Activated T-helper 9 cell treated with anti-CD3 and anti-CD28 coated beads, Interleukin-2, amount 50 U/mL, for 16 hours (primary cell): ENCODE results near the gene TMEM271.
"Not testable (repeated sequence)": the region's sequence is repeated elsewhere in the genome, so short reads cannot be mapped to it uniquely, and the experiment has no call there.

Experiments
- DNase-seq: peaks from one replicate; pipeline ENCODE4 v3.0.0-alpha.2; 2020; ENCODE audit warnings: low read depth

The TMEM271 gene

DNA sequence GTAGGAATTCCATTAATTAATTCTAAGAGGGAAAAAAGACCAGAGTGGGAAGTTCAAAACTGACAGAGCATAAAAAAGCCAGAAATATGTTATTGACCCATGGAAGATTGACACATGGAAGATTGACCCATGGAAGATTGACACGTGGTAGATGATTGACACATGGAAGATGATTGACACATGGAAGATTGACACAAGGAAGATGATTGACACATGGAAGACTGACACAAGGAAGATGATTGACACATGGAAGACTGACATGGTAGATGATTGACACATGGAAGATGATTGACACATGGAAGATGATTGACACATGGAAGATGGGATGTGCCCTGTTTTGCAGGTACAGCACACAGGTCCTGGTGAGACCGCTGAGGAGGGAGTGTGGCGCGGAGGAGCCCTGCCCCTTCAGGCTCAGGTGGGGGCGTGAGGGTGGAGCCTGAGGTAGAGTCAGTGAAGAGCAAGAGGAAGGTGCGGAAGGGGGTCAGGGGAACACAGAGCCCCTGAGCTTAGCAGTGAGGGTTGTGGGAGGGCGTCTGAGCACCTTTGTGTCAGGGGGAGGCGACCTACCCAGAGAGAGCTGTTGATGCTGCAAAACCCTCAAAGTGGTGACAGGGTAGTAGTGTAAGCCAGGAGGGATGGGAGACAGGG lies 33.4 kb upstream of the TMEM271 start:
- DNase-seq = no peak

DNA sequence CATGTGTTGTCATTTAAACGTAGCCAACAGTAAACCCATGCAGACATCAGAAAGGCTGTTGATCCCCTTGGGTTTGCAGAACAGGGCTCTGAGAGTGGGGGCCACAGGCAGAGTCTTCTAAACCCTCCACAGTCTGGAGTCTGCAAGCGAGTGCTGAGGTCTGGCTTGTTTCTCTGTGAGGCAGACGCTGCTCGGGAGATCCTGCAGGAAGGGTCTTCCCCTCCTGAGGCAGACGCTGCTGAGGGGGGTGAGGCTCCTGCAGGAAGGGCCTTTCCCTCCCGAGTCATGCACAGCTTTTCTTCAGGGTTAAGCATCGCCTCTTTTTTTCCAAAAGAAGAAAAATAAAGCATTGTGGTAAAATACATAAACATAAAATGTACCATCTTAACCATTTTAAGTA lies 32.1 kb upstream of the TMEM271 start:
- no peak for DNase-seq

DNA sequence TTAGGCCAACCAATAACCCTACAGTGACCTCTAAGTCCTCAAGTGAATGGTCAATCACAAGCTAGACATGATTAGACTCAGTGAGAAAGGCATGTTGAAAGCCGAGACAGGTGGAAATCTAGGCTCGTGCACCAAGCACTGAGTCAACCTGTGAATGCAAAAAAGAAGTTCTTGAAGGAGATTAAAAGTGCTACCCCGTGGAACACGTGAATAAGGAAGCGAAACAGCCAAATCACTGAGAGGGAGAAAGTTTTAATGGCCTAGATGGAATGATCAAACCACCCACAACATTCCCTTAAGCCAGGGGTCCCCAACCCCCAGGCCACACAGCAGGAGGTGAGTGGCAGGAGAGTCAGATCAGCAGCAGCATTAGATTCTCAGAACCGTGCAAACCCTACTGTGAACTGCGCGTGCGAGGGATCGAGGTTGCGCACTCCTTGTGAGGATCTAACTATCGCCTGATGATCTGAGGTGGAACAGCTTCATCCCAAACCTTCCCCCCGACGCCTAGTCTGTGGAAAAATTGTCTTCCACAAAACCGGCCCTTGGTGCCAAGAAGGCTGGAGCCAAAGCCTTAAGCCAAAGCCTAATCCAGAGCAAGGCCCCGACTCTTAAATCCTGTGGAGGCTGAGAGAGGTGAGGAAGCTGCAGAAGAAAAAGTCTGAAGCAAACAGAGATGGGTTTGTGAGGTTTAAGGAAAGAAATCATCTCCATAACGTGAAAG lies 29.8 kb upstream of the TMEM271 start:
- no peak for DNase-seq

DNA sequence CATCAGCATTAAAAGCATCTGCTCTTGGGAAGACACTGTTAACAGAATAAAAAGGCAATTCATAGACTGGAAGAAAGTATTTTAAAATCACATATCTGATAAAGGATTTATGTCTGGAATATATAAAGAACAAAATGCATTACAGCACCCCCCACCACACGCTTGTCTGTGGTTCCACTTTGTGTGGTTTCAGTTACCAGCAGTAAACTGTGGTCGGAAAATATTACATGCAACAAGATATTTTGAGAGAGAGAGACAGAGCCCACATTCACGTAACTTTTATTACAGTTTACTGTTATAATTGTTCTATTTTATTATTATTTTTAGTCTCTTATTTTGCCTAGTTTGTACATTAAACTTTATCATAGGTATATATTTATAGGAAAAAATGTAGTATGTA lies 28.0 kb upstream of the TMEM271 start:
- no peak for DNase-seq

DNA sequence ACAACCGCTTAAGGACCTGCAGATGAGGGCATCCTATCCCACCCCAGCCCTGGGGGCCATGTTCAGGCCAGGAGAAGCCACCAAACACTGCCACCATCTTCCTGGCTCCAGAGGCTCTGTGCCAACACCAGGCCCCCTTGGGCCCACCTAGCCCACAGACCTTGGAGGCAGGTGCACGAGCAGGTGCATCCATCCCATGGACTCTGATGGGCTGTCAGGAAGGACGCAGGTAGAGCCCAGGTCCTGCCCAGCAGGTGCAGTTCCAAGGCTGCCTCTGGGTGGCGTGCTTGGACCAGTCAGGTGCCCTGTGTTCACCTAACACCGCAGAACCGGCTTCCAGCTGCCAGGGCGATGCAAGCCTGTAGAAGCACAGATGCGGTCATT lies 26.5 kb upstream of the TMEM271 start:
- DNase-seq = peak; percentile 30

DNA sequence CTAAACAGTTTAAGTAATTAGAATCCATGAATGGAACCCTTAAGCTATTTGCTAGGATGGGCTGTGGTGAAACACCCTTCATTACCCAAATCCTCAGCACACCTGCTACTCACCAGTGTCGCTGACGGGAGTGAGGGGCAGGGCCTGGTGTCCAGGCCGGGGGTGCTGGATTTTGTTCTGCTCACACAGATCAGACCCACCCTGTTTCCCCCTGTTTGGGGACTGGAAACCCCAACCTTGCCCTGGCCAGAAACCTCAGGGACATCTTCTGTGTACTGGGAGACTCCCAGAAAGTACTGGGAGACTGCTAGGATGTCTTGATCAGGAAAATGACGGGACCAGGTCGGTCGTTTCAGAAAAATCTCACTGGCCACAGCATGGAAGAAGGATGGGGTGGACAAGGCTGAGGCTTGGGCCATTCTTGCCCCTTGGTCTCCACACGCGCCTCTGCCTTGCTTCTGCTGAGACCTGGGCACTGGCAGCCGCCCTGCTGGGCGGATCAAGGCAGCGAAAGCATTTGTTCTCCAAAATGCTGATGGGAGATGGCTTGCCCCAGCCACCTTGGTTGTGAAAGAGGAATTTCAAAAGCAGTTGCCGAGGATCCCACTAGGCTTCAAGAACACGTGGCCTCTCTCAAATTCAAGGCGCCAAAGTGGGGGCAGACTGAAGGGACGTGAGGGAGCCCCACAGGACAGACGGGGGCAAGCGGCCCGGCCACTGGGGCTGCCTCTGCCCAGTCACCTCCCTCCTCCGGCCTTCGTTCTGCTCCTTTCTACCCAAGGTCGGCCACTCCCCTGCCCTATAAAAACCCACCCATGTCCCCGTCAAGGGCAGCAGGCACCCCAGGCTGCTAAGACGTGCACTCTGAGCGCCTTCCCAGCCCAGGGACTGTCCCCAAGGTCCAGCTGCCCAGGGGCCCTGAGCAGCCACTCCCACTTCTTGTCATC lies 25.8 kb upstream of the TMEM271 start:
- DNase-seq = no peak

DNA sequence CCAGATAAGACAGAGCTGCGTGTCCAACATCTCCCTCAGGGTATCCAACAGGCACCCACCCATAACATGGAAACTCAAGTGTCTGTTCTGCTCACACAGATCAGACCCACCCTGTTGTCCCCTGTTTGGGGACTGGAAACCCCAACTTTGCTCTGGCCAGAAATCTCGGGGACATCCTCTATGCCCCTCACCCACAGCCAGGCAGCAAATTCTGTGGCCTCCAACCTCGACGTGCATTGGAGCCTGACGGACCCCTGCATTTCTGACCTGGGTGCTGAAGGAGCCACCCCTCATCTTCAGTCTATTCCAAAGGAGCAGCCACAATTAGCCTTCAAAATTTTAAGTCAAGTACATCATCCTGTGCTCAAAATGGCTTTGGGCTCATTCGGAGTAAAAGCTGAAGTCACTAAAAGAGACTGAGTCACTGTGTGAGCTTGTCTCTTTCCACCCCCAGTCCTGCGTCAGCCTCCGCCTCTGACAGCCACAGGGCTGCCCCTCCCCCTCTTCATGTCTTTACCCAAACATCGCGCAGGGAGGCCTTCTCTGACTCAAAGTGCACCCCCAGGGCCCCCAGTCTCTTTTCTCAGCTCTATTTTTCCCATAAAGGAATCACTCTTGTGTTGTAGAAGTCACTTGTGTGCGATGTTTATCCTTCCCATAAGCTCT lies 24.9 kb upstream of the TMEM271 start:
- DNase-seq = no peak

DNA sequence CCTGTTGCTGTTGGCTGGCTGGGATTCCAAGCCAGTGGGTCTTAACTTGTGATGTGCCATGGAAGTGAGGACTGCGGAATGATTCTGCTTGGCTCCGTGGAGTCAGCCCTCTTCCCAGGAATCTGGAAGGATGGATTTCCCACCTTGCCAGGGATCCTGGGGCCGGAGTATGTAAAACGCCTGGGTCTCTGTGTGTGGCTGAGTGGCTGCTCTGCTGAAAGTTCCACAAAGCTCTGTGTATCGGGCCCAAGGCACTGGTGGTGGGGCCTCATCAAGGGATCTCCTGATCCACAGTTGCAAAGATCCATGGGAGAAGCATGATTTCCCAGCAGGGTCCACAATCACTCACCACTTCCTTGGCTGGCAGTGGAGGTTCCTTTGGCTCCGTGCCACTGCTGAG lies 24.1 kb upstream of the TMEM271 start:
- no peak for DNase-seq

DNA sequence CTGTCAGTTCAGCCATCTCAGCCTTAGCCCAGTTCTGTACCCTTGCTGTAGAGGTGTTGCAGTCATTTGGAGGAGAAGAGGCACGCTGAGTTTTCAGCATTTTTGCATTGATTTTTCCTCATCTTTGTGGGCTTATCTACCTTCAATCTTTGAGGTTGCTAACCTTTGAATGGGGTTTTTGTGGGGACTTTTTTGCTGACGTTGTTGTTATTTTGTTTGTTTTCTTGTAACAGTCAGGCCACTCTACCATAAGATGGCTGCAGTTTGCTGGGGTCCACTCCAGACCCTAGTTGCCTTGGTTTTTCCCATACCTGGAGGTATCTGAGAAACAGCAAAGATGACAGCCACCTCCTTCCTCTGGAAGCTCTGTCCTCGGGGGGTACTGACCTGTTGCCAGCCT lies 22.8 kb upstream of the TMEM271 start:
- DNase-seq = no peak

DNA sequence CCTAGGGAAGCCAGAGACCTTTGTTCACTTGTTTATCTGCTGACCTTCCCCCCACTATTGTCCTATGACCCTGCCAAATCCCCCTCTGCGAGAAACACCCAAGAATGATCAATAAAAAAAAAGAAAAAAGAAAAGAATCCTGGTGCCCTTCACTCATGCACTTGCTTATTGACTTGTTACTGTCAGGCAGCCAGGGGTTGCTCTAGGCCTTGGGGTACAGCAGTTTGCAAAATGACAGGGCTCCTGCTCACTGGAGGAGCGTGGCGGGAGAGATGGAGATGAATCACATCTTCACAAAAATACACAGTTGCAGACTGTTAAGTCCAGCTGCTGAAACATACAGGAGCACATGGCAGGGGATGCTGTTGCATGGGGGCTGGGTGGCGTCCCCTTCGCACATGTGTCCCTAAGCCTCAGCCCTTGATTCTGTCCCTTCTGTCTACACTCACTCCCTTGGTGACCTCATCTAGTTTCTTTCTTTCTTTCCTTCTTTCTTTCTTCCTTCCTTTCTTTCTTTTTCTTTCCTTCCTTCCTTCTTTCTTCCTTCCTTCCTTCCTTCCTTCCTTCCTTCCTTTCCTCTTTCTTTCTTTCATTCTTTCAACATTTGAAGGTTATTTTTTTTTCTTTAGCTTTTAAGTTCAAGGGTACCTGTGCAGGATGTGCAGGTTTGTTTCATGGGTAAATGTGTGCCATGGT lies 16.9 kb upstream of the TMEM271 start:
- no peak for DNase-seq

DNA sequence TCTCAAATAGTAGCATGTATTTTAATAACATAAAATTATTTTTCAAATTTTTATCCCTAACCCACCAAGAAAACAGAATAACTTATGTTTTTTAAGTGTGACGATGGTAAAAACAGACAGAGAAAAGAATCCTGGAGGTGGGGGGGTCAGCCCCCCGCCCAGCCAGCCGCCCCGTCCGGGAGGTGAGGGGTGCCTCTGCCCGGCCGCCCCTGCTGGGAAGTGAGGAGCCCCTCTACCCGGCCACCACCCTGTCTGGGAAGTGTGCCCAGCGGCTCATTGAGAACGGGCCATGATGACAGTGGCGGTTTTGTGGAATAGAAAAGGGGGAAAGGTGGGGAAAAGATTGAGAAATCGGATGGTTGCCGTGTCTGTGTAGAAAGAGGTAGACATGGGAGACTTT lies 16.1 kb upstream of the TMEM271 start:
- DNase-seq = not testable (repeated sequence)

DNA sequence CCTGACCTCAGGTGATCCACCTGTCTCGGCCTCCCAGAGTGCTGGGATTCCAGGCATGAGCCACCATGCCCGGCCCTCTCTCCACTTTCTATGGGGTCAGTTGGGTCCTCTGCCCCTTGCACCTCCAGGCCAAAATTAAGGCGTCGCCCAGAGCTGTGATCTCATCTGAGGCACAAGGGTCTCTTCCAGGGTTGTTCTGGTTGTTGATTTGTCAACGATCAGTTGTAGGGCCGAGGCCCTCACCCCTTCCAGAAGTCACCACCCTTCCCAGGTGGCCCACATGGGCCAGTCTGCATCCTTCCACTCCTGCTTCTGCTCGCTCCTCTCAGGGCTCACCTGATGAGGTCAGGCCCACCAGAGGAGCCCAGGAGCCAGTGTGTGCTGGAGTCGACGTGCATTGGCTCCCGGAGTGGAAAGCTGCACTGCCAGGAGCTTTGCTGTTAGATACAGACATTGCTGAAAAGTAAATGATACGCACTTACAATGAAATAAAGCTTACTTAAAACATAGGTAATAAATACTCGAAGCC lies 14.3 kb upstream of the TMEM271 start:
- DNase-seq = no peak

DNA sequence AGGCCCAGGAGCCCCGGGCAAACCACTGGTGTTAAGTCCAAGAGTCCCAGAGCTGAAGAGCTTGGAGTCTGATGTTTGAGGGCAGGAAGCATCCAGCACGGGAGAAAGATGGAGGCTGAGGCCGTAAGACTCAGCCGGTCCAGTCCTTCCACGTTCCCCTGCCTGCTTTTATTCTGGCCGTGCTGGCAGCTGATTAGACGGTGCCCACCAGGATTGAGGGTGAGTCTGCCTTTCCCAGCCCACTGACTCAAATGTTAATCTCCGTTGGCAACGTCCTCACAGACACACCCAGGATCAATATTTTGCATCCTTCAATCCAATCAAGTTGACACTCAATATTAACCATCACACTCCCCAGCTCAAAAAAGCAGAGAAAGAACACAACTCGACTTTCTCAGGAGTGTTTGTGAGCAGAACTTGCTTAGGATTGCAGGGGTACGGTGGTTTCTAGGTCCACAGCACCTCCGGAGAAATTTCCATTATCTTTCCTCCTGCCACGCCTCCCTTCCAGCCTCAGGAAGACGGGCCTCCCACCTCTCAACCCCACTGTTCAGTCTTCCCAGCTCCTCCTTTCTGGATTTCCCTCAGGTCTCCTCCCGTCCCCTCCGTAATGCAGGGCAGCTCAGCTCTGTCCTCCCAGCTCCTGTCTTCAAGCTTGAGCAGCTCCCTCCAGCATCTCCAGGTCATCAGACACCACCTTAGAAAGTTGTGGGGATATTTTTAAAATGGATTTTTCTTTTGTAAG lies 13.3 kb upstream of the TMEM271 start:
- DNase-seq = no peak

DNA sequence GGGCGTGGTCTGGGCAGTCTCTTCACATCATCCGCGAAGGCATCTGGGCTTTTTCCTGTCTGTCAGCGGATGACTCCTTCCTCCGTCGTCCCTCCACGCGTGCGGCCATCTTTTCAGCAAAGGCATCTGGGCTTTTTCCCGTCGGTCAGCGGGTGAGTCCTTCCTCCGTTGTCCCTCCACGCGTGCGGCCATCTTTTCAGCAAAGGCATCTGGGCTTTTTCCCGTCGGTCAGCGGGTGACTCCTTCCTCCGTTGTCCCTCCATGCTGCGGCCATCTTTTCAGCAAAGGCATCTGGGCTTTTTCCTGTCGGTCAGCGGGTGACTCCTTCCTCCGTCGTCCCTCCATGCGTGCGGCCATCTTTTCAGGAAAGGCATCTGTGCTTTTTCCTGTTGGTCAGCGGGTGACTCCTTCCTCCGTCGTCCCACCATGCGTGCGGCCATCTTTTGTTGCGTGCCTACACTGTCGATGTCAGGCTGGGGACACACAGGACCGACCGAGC lies 12.3 kb upstream of the TMEM271 start:
- DNase-seq = no peak

DNA sequence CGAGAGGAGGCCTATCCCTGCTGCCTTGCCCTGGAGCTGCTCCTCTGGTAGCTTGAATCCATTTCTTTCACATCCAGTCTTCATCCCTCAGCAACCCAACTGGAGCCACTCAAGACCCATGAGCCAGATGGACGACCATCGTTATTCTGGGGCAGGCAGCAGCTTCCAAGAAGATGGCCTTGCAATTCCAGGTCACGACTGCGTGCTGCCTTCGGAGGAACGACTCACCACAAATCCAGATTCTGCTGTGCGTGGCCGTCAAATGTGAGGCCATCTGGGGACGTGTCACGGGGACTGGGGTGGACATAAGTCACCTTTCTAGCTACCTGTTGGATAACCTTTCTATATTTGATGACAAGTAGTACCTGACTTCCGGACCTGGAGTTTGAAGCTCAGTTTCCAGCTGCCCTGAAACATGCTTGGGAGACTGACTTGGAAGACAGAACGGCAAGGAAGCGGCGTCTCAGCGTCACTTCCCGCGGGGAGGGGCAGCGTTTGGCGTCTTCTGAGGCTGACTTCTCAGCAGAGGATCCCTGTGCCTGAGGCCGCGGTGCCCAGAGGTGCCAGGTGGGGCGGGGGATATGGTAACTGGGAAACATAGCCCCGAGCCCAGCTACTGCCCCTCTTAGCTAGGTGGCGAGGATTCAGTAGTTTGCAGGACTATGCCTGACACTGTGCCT lies 11.7 kb upstream of the TMEM271 start:
- no peak for DNase-seq

DNA sequence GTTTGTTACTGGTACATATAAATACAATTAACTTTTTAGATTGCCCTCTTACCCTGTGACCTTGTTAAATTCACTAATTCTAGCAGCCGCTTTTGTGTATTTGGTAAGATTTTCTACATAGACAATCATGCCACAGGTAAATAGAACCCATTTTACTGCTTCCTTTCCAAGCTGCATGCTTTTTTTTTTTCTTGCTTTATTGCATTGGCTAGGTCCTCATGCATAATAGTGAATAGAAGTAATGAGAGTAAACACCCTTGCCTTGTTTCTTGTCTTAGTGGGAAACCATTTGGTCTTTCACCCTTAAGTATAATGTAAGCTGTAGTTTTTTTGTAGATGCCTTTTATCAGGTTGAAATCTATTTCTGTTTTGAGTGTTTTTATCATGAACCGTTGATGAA lies 7.7 kb upstream of the TMEM271 start:
- no peak for DNase-seq

DNA sequence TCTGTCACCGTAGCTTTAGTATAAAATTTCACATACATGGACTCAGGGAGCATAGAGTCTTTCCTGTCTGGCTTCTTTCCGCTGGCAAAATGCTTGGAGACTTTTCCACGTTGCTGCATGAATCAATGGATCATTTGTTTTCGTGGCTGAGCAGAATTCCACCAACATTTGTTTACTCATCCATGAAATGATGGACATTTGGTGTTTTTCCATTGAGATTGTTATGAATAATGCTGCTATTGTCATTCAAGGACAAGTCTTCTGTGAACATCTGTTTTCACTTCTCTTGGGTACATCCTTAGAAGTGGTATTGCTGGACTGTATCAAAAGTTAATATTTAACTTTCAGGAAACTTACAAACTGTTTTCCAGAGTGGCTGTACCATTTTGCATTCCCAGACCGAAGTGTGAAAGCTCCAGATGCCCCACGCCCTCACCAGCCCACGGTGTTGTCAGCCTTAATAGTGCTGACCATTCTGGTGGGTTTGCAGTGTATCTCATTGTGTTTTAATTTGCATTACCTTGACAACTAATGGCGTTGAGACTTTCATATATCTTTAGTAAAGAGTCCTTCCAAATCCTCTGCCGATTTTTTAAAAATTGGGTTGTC lies 5.8 kb upstream of the TMEM271 start:
- no peak for DNase-seq

DNA sequence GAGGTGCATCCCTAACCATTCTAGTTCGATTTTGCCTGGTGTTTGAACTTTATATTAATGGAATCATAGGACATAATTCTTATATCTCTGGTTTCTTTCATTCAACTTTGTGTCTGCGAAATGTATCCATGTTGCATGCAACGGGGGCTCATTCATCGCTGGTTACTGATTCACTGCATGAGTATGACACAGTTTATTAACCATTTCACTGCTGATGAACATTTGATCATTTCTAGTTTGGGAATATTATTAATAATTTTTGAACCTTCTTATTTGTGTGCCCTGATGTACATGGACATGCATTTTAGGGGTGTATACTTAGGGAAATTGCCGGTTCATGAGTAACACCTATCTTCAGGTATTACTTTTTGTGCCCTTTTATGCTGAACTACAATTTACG lies 5.1 kb upstream of the TMEM271 start:
- no peak for DNase-seq

DNA sequence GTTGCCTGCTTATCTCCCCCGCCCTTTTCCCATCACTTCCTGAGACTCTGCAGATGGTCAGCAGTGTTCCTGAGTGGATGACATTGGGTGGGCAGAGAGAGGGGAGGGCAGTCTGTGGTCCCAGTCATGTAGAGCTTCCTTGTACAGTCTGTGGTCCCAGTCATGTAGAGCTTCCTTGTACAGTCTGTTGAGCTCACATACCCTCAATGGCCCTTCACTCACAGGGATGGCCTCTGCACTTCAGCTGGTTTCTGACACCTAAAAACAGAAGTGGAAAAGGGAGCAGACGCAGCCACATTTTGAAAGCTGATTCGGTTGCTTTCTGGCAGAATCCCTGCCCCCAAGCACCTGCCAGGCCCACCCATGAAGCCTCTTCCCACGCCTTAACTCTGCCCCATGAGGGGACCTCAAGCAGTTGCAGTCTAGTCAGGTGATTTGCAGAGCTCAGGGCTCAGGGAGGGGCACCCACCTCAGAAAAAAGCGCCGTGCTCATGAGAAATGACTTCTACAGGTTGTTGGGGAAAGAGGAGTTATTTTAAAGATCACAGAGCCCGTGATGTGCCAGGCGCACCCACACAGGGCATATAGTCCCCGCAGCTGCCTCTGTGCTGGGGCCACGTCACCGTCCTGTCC lies 3.6 kb upstream of the TMEM271 start:
- DNase-seq = no peak
